Kidney (tissue), 14 donors: ENCODE data around the gene SCAPER. TPM values are rescaled to one million over a fixed set of nuclear protein-coding genes. Genes with fewer than 3 reads are reported as not detected.

Source experiments
- DNase-seq, 5 donors: peaks; one replicate each; pipeline ENCODE4 v3.0.0-alpha.2; 2013 to 2020
- FAIRE-seq: peaks from 2 replicates; lab custom pipeline; 2012; peaks lifted over from hg19 to GRCh38; lab: Jason Lieb, UNC
- H3K27ac ChIP-seq, 2 donors: one replicate each; pipeline ENCODE4 v1.7.0; 2013; ENCODE audit warnings: low read depth in 2 of 2, low read length in 2 of 2, inconsistent platforms in 1 of 2
- H3K27me3 ChIP-seq: one replicate; pipeline ENCODE4 v1.7.1; 2013; ENCODE audit warnings: low read length, inconsistent platforms; ENCODE audit not compliant: control insufficient read depth, insufficient read depth
- H3K36me3 ChIP-seq, 3 donors: one replicate each; pipeline versions ENCODE4 v1.7.0 to v1.7.1; 2013; ENCODE audit warnings: low read length in 3 of 3, control low read depth in 1 of 3, inconsistent platforms in 1 of 3; ENCODE audit not compliant: insufficient read depth in 3 of 3, control insufficient read depth in 2 of 3
- H3K4me1 ChIP-seq, 3 donors: one replicate each; pipeline versions ENCODE4 v1.7.0 to v1.7.1; 2013; ENCODE audit warnings: low read length in 3 of 3, inconsistent platforms in 1 of 3, low read depth in 1 of 3; ENCODE audit not compliant: control insufficient read depth in 2 of 3, insufficient read depth in 2 of 3
- H3K4me3 ChIP-seq, 3 donors: one replicate each; pipeline versions ENCODE4 v1.7.0 to v1.8.1; 2013; ENCODE audit warnings: low read length in 3 of 3, control low read depth in 1 of 3, inconsistent platforms in 1 of 3
- H3K9ac ChIP-seq, 3 donors: one replicate each; pipeline versions ENCODE4 v1.7.0 to v1.7.1; 2013; ENCODE audit warnings: low read length in 3 of 3, control low read depth in 1 of 3, inconsistent platforms in 1 of 3
- H3K9me3 ChIP-seq, 3 donors: one replicate each; pipeline versions ENCODE4 v1.7.0 to v1.7.1; 2013; ENCODE audit warnings: low read length in 3 of 3, control low read depth in 1 of 3, inconsistent platforms in 1 of 3; ENCODE audit not compliant: control insufficient read depth in 2 of 3, insufficient read depth in 1 of 3
- intact Hi-C: fragments of 100-400 bp; cut with DNase I; formaldehyde crosslinking; loops from one replicate; pipeline ENCODE4 v1.11.1; 2022
- polyA plus RNA-seq: library from polyadenylated mRNA; stranded (reverse); fragments of 350-450 nt; fragmentation: Illumina TruSeq; extraction: RNeasy Lipid Tissue Mini Kit (QIAGEN cat#74804); gene quantifications from one replicate; pipeline ENCODE4 v1.2.3, GENCODE V29; 2014; ENCODE audit warnings: low read depth, low replicate concordance; ENCODE audit not compliant: insufficient read depth
- total RNA-seq: library from RNA; stranded (reverse); fragmentation: NEBNext Ultra II Directional; extraction: Animal tissue kit (Norgen Biotek cat#: 25700); gene quantifications from one replicate; pipeline ENCODE4 v1.2.1, GENCODE V29; 2021
- TF ChIP-seq, protein P1 (sequence below): IDR thresholded peaks from 3 replicates; pipeline ENCODE4 v1.5.1; 2012; ENCODE audit warnings: mild to moderate bottlenecking, moderate library complexity, borderline replicate concordance; ENCODE audit not compliant: insufficient read depth; ENCODE audit errors: extremely low read depth
- donor health status: control.
- donor health status: control.
- donor health status: control.
- donor health status: control.
- donor health status: control.
- donor health status: DM: yes; HTN: yes; CAD: no.
- donor health status: Normal renal cell carcinoma (clear cell type).

Gene SCAPER
- total and polyA plus RNA-seq, 2 donors from 2014 or later, result 11.6 to 39.4 TPM

DNA sequence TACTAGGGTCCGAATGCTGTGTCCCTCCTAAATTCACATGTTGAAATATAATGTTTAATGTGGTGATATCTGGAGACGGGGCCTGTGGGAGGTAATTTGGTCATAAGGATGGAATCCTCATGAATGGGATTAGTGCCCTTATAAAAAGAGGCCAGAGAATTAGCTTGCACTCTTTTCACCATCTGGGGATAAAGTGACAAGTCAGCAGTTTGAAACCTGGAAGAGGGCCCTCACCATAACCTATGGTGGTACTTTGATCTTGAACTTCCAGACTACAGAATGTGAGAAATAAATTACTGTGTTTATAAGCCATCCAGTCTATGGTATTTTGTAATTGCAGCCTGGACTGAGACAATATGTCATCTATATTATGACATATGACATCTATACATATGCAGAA is 436.4 kb downstream of the SCAPER start:
- intact Hi-C loops, result no loop called here
- TF ChIP-seq, protein P1, sequence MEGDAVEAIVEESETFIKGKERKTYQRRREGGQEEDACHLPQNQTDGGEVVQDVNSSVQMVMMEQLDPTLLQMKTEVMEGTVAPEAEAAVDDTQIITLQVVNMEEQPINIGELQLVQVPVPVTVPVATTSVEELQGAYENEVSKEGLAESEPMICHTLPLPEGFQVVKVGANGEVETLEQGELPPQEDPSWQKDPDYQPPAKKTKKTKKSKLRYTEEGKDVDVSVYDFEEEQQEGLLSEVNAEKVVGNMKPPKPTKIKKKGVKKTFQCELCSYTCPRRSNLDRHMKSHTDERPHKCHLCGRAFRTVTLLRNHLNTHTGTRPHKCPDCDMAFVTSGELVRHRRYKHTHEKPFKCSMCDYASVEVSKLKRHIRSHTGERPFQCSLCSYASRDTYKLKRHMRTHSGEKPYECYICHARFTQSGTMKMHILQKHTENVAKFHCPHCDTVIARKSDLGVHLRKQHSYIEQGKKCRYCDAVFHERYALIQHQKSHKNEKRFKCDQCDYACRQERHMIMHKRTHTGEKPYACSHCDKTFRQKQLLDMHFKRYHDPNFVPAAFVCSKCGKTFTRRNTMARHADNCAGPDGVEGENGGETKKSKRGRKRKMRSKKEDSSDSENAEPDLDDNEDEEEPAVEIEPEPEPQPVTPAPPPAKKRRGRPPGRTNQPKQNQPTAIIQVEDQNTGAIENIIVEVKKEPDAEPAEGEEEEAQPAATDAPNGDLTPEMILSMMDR, result no peak
- H3K4me3 ChIP-seq, result no peak overlapping the region
- H3K27ac ChIP-seq, result no peak overlapping the region
- no peak for FAIRE-seq
- no peaks in the 10 kb centered on the region for H3K27me3 ChIP-seq
- no peaks in the 10 kb centered on the region for H3K36me3 ChIP-seq
- peaks cover 0 to 7% (median 0%) of the 10 kb centered on the region in 3 donors for H3K9me3 ChIP-seq
- H3K9ac ChIP-seq, result no peak overlapping the region
- DNase-seq, result no peak
- no peaks in the 10 kb centered on the region for H3K4me1 ChIP-seq

DNA sequence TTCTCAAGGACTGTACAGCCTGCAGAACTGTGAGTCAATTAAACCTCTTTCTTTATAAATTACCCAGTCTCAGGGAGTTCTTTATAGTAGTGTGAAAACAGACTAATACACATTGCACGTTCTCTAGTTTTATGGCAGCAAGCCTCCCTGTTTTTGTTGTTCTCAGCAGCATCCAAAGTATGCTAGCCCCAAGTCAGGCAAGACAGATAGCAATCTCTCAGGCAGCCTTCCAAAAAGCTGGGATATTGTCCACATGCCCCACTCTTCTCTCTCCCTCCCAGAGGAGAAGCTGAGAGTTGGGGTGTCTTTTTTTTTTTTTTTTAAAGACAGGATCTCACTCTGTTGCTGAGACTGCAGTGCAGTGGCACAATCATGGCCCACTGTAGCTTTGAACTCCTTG is 438.0 kb downstream of the SCAPER start:
- no peak for FAIRE-seq
- Histone ChIP-seq H3K27me3 (no peaks in the 10 kb centered on the region), H3K4me1 (no peaks in the 10 kb centered on the region), H3K4me3 (no peak overlapping the region), H3K36me3 (no peaks in the 10 kb centered on the region), H3K9ac (no peak overlapping the region), H3K9me3 (peaks cover 0 to 7% (median 0%) of the 10 kb centered on the region in 3 donors), H3K27ac (no peak overlapping the region)
- no peak for DNase-seq
- intact Hi-C loops, result no loop called here
- TF ChIP-seq, protein P1, result no peak

DNA sequence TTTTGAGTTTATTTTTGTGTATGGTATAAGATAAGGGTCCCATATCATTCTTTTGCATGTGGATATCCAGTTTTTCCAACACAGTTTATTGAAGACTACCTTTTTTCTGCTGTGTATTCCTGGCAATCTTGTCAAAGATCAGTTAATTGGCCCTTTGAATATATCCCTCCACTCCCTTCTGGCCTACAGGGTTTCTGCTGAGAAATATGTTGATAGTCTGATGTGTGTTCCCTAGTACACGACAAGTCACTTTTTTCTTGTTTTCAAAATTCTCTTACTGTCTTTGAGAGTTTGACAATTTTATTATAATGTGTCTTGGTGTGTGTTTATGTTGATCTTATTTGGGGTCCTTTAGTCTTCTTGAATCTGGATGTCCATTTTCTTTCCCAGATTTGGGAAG is 439.4 kb downstream of the SCAPER start:
- H3K9ac ChIP-seq, result no peak overlapping the region
- TF ChIP-seq, protein P1, result no peak
- H3K4me3 ChIP-seq, result no peak overlapping the region
- H3K4me1 ChIP-seq, result no peaks in the 10 kb centered on the region
- intact Hi-C loops, result no loop called here
- DNase-seq (no peak), FAIRE-seq (no peak)
- H3K27me3 ChIP-seq, result no peaks in the 10 kb centered on the region
- peaks cover 0 to 7% (median 0%) of the 10 kb centered on the region in 3 donors for H3K9me3 ChIP-seq
- no peak overlapping the region for H3K27ac ChIP-seq
- H3K36me3 ChIP-seq, result no peaks in the 10 kb centered on the region

DNA sequence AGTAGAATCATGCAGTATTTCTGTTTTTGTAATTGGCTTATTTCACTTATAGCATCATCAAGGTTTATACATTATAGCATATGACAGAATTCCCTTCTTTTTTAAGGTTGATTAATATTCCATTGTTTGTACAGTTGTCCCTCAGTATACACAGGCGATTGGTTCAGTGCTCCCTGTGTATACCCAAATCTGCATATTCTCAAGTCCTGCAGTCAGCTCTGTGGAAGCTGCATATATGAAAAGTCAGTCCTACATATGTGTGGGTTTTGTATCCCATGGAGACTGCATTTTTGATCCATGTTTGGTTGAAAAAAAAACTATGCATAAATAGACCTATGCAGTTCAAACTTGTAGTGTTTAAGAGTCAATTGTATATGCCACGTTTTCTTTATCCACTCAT is 440.9 kb downstream of the SCAPER start:
- intact Hi-C loops, result no loop called here
- FAIRE-seq (no peak), DNase-seq (no peak)
- Histone ChIP-seq H3K4me1 (no peaks in the 10 kb centered on the region), H3K27me3 (no peaks in the 10 kb centered on the region), H3K27ac (no peak overlapping the region), H3K4me3 (no peak overlapping the region), H3K9ac (no peak overlapping the region), H3K36me3 (no peaks in the 10 kb centered on the region), H3K9me3 (peaks cover 0 to 7% (median 0%) of the 10 kb centered on the region in 3 donors)
- TF ChIP-seq, protein P1, result no peak
